GM18519 (cell line): ENCODE measurements around the gene TNFSF12.

ENCODE experiments used
- ATAC-seq: cut with Tn5 transposase; IDR thresholded peaks from one replicate; pipeline ENCODE4 v1.9.1; 2021; ENCODE audit warnings: mild to moderate bottlenecking, moderate library complexity; ENCODE audit not compliant: unreplicated experiment, low FRiP score

Gene TNFSF12

DNA sequence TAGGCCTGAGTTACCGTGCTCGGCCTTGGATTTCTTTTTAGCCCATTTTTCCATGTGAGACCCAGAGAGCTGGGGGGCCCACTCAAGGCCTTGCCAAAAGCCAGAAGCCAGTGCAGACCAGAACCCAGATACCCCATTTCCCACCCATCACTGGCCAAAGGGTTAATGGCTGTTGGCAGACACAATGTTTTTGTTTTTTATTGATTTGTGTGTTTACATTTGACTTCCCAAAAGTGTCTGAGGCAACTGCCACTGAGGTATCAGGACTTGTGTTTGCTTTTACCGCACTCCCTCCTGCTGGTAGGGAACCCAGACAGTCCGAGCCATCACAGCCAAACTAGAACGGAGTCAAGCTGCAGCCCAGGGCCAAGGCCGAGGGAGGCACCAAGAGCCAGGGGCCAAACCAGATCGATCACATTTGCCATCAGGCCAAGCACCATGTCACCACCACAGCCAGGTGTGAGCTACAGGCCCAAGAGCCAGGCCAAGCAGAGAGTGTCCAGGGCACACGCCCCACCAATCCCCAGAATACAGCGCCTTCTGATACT is 7.7 kb upstream of the TNFSF12 start:
- ATAC-seq: no peak

DNA sequence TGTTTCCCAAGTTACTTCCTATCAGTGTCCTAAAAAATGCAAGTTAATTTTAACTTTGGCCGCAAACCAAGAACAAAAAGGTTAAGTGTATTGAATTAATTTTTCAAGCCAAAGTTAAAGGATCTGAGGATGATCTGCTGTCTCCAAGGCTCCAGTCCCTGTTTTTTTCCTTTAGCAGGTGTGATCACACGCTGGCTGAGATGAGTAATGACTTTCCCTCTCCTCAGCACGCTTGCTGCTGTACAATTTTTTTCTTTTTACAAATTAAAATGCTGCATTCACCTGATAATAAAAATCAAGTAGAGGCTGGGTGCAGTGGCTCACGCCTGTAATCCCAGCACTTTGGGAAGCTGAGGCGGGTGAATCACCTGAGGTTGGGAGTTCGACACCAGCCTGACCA is 3.9 kb upstream of the TNFSF12 start:
- no peak for ATAC-seq

DNA sequence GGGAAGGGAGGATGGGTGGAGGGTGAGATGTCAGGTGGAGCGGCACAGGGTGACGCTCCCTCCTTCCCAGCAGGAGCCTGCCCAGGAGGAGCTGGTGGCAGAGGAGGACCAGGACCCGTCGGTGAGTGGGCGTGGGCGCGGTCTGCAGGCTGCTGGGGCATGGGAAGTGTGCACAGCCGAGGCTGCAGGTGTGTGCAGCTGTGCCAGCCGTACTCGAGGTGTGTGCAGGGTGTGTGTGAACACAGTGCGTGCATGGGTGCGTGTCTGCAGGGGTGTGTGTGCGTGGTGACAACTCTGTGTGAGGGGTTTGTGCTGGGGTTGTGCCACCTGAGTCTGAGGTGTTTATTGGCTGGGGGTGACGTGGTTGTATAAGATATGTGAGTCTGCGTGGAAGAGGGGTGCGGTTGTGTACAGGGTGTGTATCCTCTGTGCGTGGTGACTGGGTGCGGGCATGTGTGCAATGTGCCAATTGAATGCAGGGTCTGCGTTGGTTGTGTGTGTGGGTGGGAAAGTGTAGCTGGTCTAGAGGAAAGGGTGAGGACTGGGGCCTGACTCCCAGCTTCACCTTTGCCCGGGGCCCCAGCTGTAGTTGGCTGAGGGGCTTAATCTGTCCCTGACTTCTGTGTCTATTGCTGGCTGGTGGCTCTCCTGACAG is 670 bp downstream of the TNFSF12 start:
- no peak for ATAC-seq

DNA sequence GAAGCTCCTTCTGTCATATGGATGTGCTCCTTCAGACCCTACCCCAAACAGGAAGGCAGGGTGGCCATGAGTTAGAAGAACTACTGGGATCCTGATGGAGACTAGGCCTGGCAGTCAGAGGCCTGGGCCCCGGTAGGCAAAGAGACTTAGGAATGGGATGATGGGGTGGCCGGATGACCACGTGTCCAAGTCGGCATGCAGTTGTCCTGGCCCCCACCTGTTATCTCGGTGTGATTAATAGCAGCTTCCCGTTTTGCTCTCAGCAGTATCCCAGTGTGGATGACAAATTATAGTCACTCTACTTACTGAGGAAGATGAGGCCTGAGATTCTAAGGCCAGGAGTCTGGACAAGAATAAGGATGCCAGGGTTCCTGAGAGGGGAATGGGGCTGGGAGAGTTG is 1.5 kb downstream of the TNFSF12 start:
- no peak for ATAC-seq

GRCh38 chr17:7551396-7551795 is 2.5 kb downstream of the TNFSF12 start:
- ATAC-seq: no peak

GRCh38 chr17:7552621-7553051 is 3.8 kb downstream of the TNFSF12 start:
- ATAC-seq: no peak

- no peak for ATAC-seq
Measured at GRCh38 chr17:7553356-7553755, 4.5 kb downstream of the TNFSF12 start.

- no peak for ATAC-seq
Measured at GRCh38 chr17:7555320-7555948, 6.6 kb downstream of the TNFSF12 start.

GRCh38 chr17:7556627-7557026 is 7.8 kb downstream of the TNFSF12 start:
- ATAC-seq: no peak

DNA sequence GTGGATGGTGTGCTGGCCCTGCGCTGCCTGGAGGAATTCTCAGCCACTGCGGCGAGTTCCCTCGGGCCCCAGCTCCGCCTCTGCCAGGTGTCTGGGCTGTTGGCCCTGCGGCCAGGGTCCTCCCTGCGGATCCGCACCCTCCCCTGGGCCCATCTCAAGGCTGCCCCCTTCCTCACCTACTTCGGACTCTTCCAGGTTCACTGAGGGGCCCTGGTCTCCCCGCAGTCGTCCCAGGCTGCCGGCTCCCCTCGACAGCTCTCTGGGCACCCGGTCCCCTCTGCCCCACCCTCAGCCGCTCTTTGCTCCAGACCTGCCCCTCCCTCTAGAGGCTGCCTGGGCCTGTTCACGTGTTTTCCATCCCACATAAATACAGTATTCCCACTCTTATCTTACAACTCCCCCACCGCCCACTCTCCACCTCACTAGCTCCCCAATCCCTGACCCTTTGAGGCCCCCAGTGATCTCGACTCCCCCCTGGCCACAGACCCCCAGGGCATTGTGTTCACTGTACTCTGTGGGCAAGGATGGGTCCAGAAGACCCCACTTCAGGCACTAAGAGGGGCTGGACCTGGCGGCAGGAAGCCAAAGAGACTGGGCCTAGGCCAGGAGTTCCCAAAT is 8.4 kb downstream of the TNFSF12 start:
- ATAC-seq: no peak

DNA sequence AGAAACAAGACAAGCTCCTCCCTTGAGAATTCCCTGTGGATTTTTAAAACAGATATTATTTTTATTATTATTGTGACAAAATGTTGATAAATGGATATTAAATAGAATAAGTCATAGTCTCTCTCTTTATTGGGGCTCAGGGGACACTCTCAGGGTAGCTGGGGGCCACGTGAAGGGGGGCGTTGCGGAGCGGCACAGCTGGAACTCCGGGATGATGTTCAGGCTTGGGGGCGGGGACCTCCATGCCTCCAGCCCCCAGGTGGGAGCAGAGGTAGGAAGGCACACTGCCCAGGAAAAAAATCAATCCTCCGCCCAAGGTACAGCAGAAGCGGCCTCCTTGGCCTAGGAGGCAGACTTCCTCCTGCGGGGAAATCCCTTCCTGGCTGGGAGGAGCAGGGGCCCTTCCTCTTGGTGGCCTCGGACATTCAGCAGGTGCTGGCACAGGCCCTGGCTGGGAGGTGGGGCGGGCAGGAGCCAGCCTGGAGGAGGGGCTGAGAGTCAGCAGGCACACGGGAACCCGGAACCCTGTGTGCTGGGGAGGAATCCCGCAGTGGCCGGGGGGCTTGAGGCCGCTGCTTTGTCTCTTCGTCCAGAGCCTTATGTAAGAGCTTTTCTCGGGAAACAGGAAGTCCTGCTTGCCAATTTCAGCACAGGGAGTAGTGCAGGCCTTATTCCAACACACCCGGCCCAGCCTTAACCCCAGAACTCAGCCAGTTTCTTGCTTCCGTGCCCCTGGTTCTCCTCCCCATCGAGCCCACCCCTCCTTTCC is 9.1 kb downstream of the TNFSF12 start:
- ATAC-seq: no peak

DNA sequence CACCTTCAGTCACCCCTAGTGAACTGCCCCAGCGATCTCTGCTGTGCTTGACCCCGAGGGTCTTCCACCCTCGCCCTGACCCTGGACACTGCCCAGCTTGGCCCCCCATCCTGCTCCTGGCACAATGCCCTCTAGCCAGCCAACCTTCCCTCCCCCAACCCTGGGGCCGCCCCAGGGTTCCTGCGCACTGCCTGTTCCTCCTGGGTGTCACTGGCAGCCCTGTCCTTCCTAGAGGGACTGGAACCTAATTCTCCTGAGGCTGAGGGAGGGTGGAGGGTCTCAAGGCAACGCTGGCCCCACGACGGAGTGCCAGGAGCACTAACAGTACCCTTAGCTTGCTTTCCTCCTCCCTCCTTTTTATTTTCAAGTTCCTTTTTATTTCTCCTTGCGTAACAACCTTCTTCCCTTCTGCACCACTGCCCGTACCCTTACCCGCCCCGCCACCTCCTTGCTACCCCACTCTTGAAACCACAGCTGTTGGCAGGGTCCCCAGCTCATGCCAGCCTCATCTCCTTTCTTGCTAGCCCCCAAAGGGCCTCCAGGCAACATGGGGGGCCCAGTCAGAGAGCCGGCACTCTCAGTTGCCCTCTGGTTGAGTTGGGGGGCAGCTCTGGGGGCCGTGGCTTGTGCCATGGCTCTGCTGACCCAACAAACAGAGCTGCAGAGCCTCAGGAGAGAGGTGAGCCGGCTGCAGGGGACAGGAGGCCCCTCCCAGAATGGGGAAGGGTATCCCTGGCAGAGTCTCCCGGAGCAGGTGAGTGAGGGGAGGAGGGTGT is 9.9 kb downstream of the TNFSF12 start, which contains the start of gene TNFSF13:
Gene TNFSF13 (plus strand): TSS at position 207 of the 776 bp plus-strand sequence. CDS start 290 bp downstream, at position 497.
- ATAC-seq: no peak

GRCh38 chr17:7559320-7560171 is 10.7 kb downstream of the TNFSF12 start:
- ATAC-seq: no peak

DNA sequence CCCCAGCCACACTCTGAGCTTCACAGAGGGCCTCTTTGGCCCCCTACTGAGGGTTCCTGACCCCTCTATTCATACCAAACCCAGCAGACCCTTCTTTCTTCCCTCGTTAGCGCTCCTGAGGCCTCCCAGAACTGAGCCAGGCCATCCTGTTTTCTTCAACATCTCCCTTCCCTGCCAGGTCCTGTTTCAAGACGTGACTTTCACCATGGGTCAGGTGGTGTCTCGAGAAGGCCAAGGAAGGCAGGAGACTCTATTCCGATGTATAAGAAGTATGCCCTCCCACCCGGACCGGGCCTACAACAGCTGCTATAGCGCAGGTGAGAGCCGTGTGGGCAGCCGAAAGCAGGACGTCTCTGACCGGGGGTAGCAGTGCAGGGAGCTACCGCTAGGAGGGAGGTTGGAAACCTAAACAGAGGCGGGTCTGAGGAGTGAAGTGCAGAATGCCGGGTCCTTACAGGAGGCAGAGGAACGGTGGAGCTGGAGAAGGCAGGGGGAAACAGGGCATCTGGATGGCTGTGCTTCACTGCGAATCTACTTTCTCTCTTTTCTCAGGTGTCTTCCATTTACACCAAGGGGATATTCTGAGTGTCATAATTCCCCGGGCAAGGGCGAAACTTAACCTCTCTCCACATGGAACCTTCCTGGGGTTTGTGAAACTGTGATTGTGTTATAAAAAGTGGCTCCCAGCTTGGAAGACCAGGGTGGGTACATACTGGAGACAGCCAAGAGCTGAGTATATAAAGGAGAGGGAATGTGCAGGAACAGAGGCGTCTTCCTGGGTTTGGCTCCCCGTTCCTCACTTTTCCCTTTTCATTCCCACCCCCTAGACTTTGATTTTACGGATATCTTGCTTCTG is 11.5 kb downstream of the TNFSF12 start:
- no peak for ATAC-seq

DNA sequence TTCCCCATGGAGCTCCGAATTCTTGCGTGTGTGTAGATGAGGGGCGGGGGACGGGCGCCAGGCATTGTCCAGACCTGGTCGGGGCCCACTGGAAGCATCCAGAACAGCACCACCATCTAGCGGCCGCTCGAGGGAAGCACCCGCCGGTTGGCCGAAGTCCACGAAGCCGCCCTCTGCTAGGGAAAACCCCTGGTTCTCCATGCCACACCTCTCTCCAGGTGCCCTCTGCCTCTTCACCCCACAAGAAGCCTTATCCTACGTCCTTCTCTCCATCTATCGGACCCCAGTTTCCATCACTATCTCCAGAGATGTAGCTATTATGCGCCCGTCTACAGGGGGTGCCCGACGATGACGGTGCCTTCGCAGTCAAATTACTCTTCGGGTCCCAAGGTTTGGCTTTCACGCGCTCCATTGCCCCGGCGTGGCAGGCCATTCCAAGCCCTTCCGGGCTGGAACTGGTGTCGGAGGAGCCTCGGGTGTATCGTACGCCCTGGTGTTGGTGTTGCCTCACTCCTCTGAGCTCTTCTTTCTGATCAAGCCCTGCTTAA is 12.2 kb downstream of the TNFSF12 start:
- peak; percentile 39 for ATAC-seq

DNA sequence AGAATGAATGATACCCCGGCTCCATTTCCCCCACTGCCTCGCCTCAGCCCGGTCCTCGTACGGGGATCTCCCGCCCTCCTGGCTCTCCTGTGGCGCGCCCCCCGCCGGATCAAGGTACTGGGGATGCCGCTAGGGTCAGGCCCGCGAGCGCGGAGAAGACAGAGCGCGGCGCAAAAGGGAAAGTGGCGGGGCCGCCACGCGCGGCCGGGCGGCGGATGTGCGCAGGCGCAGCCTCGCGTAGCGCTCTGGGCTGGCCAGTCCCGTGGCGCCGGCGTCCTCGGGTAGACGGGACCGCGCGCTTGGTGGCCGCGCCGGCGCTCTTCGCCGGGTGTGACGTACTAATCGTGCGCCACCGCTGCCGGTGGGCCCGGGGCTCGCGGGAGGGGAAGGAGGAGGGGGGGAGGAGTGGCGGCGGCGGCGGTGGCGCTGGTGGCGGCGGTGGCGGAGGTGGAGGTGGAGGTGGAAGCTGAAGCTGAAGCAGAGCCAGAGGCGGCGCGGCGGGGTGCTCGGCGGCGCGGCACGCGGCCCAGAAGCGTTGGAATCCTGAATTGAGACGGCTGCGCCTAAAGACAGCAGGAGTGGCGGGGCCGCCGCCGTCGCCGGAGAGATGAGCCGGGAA is 12.8 kb downstream of the TNFSF12 start, which contains the start of gene SENP3:
Gene SENP3 (plus strand): TSS at position 331 of the 619 bp plus-strand sequence. CDS start 1,158 bp downstream, outside the sequence.
- peak; percentile 59 for ATAC-seq

DNA sequence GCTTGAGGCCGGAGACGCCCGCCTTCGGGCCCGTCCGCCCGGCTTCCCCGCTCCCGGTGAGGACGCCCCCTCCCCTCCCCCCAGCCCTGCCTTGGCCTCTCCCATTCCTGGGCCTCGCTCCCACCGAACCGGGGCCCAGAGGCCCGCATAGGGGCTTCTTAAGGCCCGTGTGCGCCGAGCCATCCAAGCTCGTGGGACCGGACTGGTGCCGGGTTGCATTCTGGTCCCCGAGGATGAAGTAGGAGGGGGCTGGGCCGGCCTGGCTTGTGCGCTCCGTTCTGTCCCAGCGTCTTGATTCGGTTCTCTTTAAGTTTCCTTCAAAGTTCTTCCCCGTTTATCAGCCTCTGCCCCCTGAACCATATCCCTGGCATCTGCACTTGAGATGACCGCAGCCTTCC is 13.3 kb downstream of the TNFSF12 start:
- no peak for ATAC-seq
